CD4-positive, alpha-beta T cell (primary cell): Measurements from ENCODE around the gene ADGRD1. TPM values are rescaled to one million over a fixed set of nuclear protein-coding genes. Genes with fewer than 3 reads are reported as not detected.

Experiments
- ATAC-seq: fragments of 200-7000 bp; cut with Tn5 transposase; one replicate; pipeline ENCODE4 v1.10.0; 2022; ENCODE audit warnings: mild to moderate bottlenecking; ENCODE audit not compliant: poor library complexity
- CTCF ChIA-PET: fragments of 350-600 bp; sonication (Branson Sonifier 250); formaldehyde crosslinking; loops from one replicate; lab custom pipeline; 2021; ENCODE audit warnings: antibody characterized with exemption, inconsistent platforms; lab: Charles Lee
- POLR2A ChIA-PET: fragments of 350-600 bp; sonication (Branson Sonifier 250); formaldehyde crosslinking; loops from one replicate; lab custom pipeline; 2021; ENCODE audit warnings: antibody characterized with exemption, inconsistent platforms; lab: Charles Lee
- DNase-seq, 14 experiments: peaks; one replicate each; pipeline ENCODE4 v3.0.0-alpha.2; 2013 to 2020; ENCODE audit warnings: mixed read lengths in 2 of 14
- H3K27ac ChIP-seq, 2 donors: one replicate each; pipeline versions ENCODE4 v1.5.1 to v1.7.0; 2013; ENCODE audit warnings: low read length in 2 of 2, low read depth in 1 of 2, mild to moderate bottlenecking in 1 of 2
- H3K27me3 ChIP-seq, 2 experiments: 1 replicate in 1 of 2; 2 replicates in 1 of 2; pipeline versions ENCODE4 v1.6.1 to v1.7.0; 2013; ENCODE audit warnings: low read length in 2 of 2, control low read depth in 1 of 2, mild to moderate bottlenecking in 1 of 2, moderate library complexity in 1 of 2; ENCODE audit not compliant: insufficient read depth in 2 of 2, control insufficient read depth in 1 of 2
- H3K36me3 ChIP-seq: one replicate; pipeline ENCODE4 v1.6.1; 2013; ENCODE audit warnings: low read length, control low read depth; ENCODE audit not compliant: insufficient read depth
- H3K4me1 ChIP-seq: one replicate; pipeline ENCODE4 v1.6.1; 2013; ENCODE audit warnings: low read length, control low read depth; ENCODE audit not compliant: insufficient read depth
- H3K4me3 ChIP-seq: one replicate; pipeline ENCODE4 v1.5.1; 2013; ENCODE audit warnings: mild to moderate bottlenecking, low read length, moderate library complexity
- H3K9me3 ChIP-seq, 2 experiments: 1 replicate in 1 of 2; 2 replicates in 1 of 2; pipeline versions ENCODE4 v1.6.1 to v1.7.0; 2013; ENCODE audit warnings: low read length in 2 of 2, mild to moderate bottlenecking in 2 of 2, control low read depth in 1 of 2, moderate library complexity in 1 of 2; ENCODE audit not compliant: control insufficient read depth in 1 of 2, insufficient read depth in 1 of 2
- H3K27ac Mint-ChIP-seq: one replicate; pipeline ENCODE4 v1.8.0; 2020; ENCODE audit warnings: mixed read lengths
- H3K27me3 Mint-ChIP-seq: one replicate; pipeline ENCODE4 v1.8.0; 2021; ENCODE audit warnings: mixed read lengths
- H3K36me3 Mint-ChIP-seq: one replicate; pipeline ENCODE4 v1.8.0; 2021; ENCODE audit warnings: low read depth, mixed read lengths
- H3K4me1 Mint-ChIP-seq: one replicate; pipeline ENCODE4 v1.8.0; 2021; ENCODE audit warnings: low read depth, mixed read lengths
- H3K4me3 Mint-ChIP-seq: one replicate; pipeline ENCODE4 v1.8.0; 2020; ENCODE audit warnings: mild to moderate bottlenecking, mixed read lengths
- H3K9me3 Mint-ChIP-seq: one replicate; pipeline ENCODE4 v1.8.0; 2020; ENCODE audit warnings: mixed read lengths
- intact Hi-C, 2 experiments: fragments of 100-400 bp; cut with DNase I in 1 of 2; cut with micrococcal nuclease in 1 of 2; formaldehyde crosslinking; loops; one replicate each; pipeline versions ENCODE4 v1.15.1 to v1.9.0; 2023 to 2025; cut with DNase I, micrococcal nuclease
- total RNA-seq, 174 experiments: library from RNA in 2 of 174; stranded (reverse) in 2 of 174; gene quantifications; one replicate each; pipeline ENCODE4 v1.2.3 and lab custom pipeline; 2021 to 2026
- TF ChIP-seq, protein P1 (sequence below): fragments of 200-600 bp; IDR thresholded peaks from one replicate; pipeline ENCODE4 v1.8.0; 2022; ENCODE audit warnings: antibody characterized with exemption, mild to moderate bottlenecking

ADGRD1 gene
- total RNA-seq, 2 experiments from 2014 or later, result 0.22 TPM; not detected in 1

DNA sequence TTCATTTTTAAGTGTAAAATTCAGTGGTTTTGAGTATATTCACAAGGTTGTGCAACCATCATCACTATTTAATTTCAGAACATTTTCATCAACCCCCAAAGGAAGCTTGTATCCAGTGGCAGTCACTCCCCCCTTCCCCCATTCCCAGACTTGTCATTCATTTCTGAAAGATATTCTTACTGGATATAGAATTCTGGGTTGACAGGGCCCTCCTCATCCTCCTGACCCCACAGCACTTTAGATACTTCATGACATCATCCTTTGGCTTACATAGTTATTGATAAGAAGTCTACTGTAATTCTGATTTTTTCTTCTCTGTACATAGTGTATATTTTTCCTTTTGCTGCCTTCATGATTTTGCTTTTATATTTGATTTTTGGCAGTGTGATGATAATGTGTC, 8.8 kb upstream of the ADGRD1 start:
- no peak overlapping the region for H3K4me3 Mint-ChIP-seq
- ChIA-PET CTCF (no interaction called here), POLR2A (no interaction called here)
- no peaks in the 10 kb centered on the region for H3K36me3 ChIP-seq
- TF ChIP-seq, protein P1, sequence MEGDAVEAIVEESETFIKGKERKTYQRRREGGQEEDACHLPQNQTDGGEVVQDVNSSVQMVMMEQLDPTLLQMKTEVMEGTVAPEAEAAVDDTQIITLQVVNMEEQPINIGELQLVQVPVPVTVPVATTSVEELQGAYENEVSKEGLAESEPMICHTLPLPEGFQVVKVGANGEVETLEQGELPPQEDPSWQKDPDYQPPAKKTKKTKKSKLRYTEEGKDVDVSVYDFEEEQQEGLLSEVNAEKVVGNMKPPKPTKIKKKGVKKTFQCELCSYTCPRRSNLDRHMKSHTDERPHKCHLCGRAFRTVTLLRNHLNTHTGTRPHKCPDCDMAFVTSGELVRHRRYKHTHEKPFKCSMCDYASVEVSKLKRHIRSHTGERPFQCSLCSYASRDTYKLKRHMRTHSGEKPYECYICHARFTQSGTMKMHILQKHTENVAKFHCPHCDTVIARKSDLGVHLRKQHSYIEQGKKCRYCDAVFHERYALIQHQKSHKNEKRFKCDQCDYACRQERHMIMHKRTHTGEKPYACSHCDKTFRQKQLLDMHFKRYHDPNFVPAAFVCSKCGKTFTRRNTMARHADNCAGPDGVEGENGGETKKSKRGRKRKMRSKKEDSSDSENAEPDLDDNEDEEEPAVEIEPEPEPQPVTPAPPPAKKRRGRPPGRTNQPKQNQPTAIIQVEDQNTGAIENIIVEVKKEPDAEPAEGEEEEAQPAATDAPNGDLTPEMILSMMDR, result no peak
- DNase-seq (no peak), ATAC-seq (no peak)
- H3K9me3 ChIP-seq, result peaks cover 7 to 22% of the 10 kb centered on the region in 2 experiments
- H3K27me3 ChIP-seq, result peaks cover 11 to 14% of the 10 kb centered on the region in 2 experiments
- no peak overlapping the region for H3K4me3 ChIP-seq
- no peak overlapping the region for H3K27ac ChIP-seq
- no peaks in the 10 kb centered on the region for H3K36me3 Mint-ChIP-seq
- no peaks in the 10 kb centered on the region for H3K4me1 Mint-ChIP-seq
- H3K9me3 Mint-ChIP-seq, result peaks cover 13% of the 10 kb centered on the region
- no peak overlapping the region for H3K27ac Mint-ChIP-seq
- H3K27me3 Mint-ChIP-seq, result peaks cover 33% of the 10 kb centered on the region
- intact Hi-C loops, result no loop called here
- H3K4me1 ChIP-seq, result no peaks in the 10 kb centered on the region

- intact Hi-C loops, result no loop called here
These were observed 7.8 kb upstream of the ADGRD1 start for GRCh38 chr12:130945786-130946492.

GRCh38 chr12:130947028-130947613, 6.6 kb upstream of the ADGRD1 start:
- Mint-ChIP-seq H3K27ac (no peak overlapping the region), H3K36me3 (no peaks in the 10 kb centered on the region), H3K4me1 (no peaks in the 10 kb centered on the region), H3K27me3 (peaks cover 39% of the 10 kb centered on the region), H3K4me3 (no peak overlapping the region), H3K9me3 (peaks cover 11% of the 10 kb centered on the region)
- CTCF ChIA-PET, result interaction anchor here (1.1 kb wide), 1 partner anchor 11 kb away, joined by 3 read pairs; no protein-coding TSS in a partner anchor
- Histone ChIP-seq H3K36me3 (no peaks in the 10 kb centered on the region), H3K27ac (no peak overlapping the region), H3K27me3 (peaks cover 9 to 14% of the 10 kb centered on the region in 2 experiments), H3K4me3 (no peak overlapping the region), H3K4me1 (no peaks in the 10 kb centered on the region), H3K9me3 (peaks cover 7 to 22% of the 10 kb centered on the region in 2 experiments)
- DNase-seq (no peak), ATAC-seq (no peak)
- intact Hi-C loops, result no loop called here
- POLR2A ChIA-PET, result no interaction called here
- TF ChIP-seq, protein P1, result no peak

More at GRCh38 chr12:130945786-130946492, 7.8 kb upstream of the ADGRD1 start:
- Mint-ChIP-seq H3K27ac (no peak overlapping the region), H3K27me3 (peaks cover 33% of the 10 kb centered on the region), H3K4me3 (no peak overlapping the region), H3K4me1 (no peaks in the 10 kb centered on the region), H3K36me3 (no peaks in the 10 kb centered on the region), H3K9me3 (peaks cover 11% of the 10 kb centered on the region)
- no peaks in the 10 kb centered on the region for H3K36me3 ChIP-seq
- peaks cover 7 to 22% of the 10 kb centered on the region in 2 experiments for H3K9me3 ChIP-seq
- no peak overlapping the region for H3K4me3 ChIP-seq
- ChIA-PET POLR2A (no interaction called here), CTCF (interaction anchor here (1.1 kb wide), 1 partner anchor 10 kb away, joined by 3 read pairs; no protein-coding TSS in a partner anchor)
- H3K4me1 ChIP-seq, result no peaks in the 10 kb centered on the region
- DNase-seq, result no peak
- H3K27me3 ChIP-seq, result peaks cover 12 to 14% of the 10 kb centered on the region in 2 experiments
- TF ChIP-seq, protein P1, result no peak
- no peak for ATAC-seq
- H3K27ac ChIP-seq, result no peak overlapping the region
